Activated T-helper 1 cell treated with Interleukin-2 at 50 U/mL for 16 hours (primary cell): ENCODE results near the gene MICB.
"Not testable (repeated sequence)": the region's sequence is repeated elsewhere in the genome, so short reads cannot be mapped to it uniquely, and the experiment has no call there.

Experiments used
- DNase-seq: peaks from one replicate; pipeline ENCODE4 v3.0.0-alpha.2; 2020; ENCODE audit warnings: low read depth

The MICB gene

GRCh38 chr6:31497531-31498476 lies at the start of gene MICB:
Gene MICB (plus strand): TSS chr6:31498145. CDS start chr6:31498194, 49 bp downstream.
- peak; percentile 74 for DNase-seq

GRCh38 chr6:31450751-31451150 lies 47.2 kb upstream of the MICB start:
- no peak for DNase-seq

GRCh38 chr6:31452859-31453258 lies 45.1 kb upstream of the MICB start:
- DNase-seq: no peak

GRCh38 chr6:31453259-31453658 lies 44.7 kb upstream of the MICB start:
- DNase-seq: no peak

- DNase-seq: not testable (repeated sequence)
These were observed 38.1 kb upstream of the MICB start for GRCh38 chr6:31459864-31460263.

GRCh38 chr6:31460361-31461025 lies 37.5 kb upstream of the MICB start:
- no peak for DNase-seq

- no peak for DNase-seq
These were observed 35.6 kb upstream of the MICB start for GRCh38 chr6:31462026-31462963.

GRCh38 chr6:31462964-31463870 lies 34.7 kb upstream of the MICB start:
- DNase-seq: peak; percentile 81

- DNase-seq: no peak
These were observed 33.4 kb upstream of the MICB start for GRCh38 chr6:31464252-31465184.

GRCh38 chr6:31465185-31465536 lies 32.8 kb upstream of the MICB start:
- no peak for DNase-seq

GRCh38 chr6:31465718-31466117 lies 32.2 kb upstream of the MICB start:
- DNase-seq: no peak

- DNase-seq: no peak
These were observed 31.5 kb upstream of the MICB start for GRCh38 chr6:31466466-31466865.

- no peak for DNase-seq
These were observed 30.8 kb upstream of the MICB start for GRCh38 chr6:31467151-31467550.

GRCh38 chr6:31468311-31468710 lies 29.6 kb upstream of the MICB start:
- DNase-seq: no peak

- no peak for DNase-seq
These were observed 27.1 kb upstream of the MICB start for GRCh38 chr6:31470801-31471200.

GRCh38 chr6:31471711-31472110 lies 26.2 kb upstream of the MICB start:
- no peak for DNase-seq

- DNase-seq: no peak
These were observed 25.7 kb upstream of the MICB start for GRCh38 chr6:31472259-31472658.

GRCh38 chr6:31473244-31473643 lies 24.7 kb upstream of the MICB start:
- no peak for DNase-seq

- no peak for DNase-seq
These were observed 23.9 kb upstream of the MICB start for GRCh38 chr6:31473780-31474761.
